Keratinocyte (primary cell): ENCODE measurements around the gene ZDHHC12.

Experiments
- CTCF ChIP-seq, 3 experiments: IDR thresholded peaks in 1 of 3; conservative IDR thresholded peaks in 1 of 3; optimal IDR thresholded peaks in 1 of 3; 2 replicates in 2 of 3; 3 replicates in 1 of 3; pipeline versions ENCODE3 to v1.5.1; 2011; ENCODE audit warnings: low read length in 3 of 3, mild to moderate bottlenecking in 3 of 3, moderate library complexity in 2 of 3, control low read depth in 1 of 3, inconsistent platforms in 1 of 3; ENCODE audit not compliant: insufficient read depth in 2 of 3; ENCODE audit errors: extremely low read depth in 1 of 3
- EZH2 ChIP-seq: IDR thresholded peaks from one replicate; pipeline ENCODE4 v1.6.1; 2012; ENCODE audit warnings: inconsistent platforms, mild to moderate bottlenecking, low read length, moderate library complexity

- TF ChIP-seq CTCF (optimal IDR thresholded peaks at IDR 0.05 in 1 of 3, IDR thresholded peaks at IDR 0.05 in 1 of 3, conservative IDR thresholded peaks at IDR 0.05 in 1 of 3; ENCODE audit: extremely low read depth in 1 of 3, insufficient read depth in 2 of 3, low read length in 3 of 3) = no peak
- TF ChIP-seq EZH2 = no peak
These were observed 33.7 kb upstream of the ZDHHC12 start for GRCh38 chr9:128757602-128758001.
